HepG2 (cell line): ENCODE measurements around the gene MTHFS.

Experiments
- GABPA ChIP-seq, 2 experiments: IDR thresholded peaks; 2 replicates each; pipeline ENCODE4 v1.6.1; 2011 to 2016; ENCODE audit warnings: low read depth in 2 of 2, low read length in 1 of 2, missing biosample characterization in 1 of 2, missing genetic modification characterization in 1 of 2
- POLR2AphosphoS5 ChIP-seq: IDR thresholded peaks from 2 replicates; pipeline ENCODE4 v1.6.1; 2012; ENCODE audit warnings: low read depth, low read length
- SIN3B ChIP-seq: fragments of 150-350 bp; IDR thresholded peaks from 2 replicates; pipeline ENCODE4 v1.6.1; 2014; ENCODE audit warnings: low read length
- ZNF253 ChIP-seq: sonication (generic); formaldehyde crosslinking; IDR thresholded peaks from 2 replicates; pipeline ENCODE4 v1.8.0; 2022; ENCODE audit warnings: mild to moderate bottlenecking, missing genetic modification reagents, borderline replicate concordance
- ZNF720 ChIP-seq: sonication (generic); formaldehyde crosslinking; IDR thresholded peaks from 2 replicates; pipeline ENCODE4 v1.4.0; 2020; ENCODE audit warnings: missing genetic modification reagents

- no peak for TF ChIP-seq GABPA (IDR thresholded peaks at IDR 0.05; ENCODE audit: low read depth, low read length)
- no peak for TF ChIP-seq GABPA (CRISPR knock-in tag; IDR thresholded peaks at IDR 0.05; ENCODE audit: low read depth)
- no peak for TF ChIP-seq ZNF720
- TF ChIP-seq POLR2AphosphoS5 = no peak
- no peak for TF ChIP-seq SIN3B
- TF ChIP-seq ZNF253 (CRISPR knock-in tag) = no peak
Observed at GRCh38 chr15:79916502-79917132, 19.8 kb upstream of the MTHFS start.
